Endothelial cell of umbilical vein (primary cell): Measurements from ENCODE around the gene SLMAP. TPM values are rescaled to one million over a fixed set of nuclear protein-coding genes. Genes with fewer than 3 reads are reported as not detected.

Source experiments
- BruUV-seq: library from RNA; stranded (reverse); fragments of 400-500 nt; replicated peaks from 2 replicates; lab custom pipeline; 2021; lab: Mats Ljungman, UMichigan
- CTCF ChIA-PET: fragments of 300-600, 350-600 bp; sonication (Branson Sonifier 250); formaldehyde crosslinking; loops from one replicate; lab custom pipeline; 2021; ENCODE audit warnings: antibody characterized with exemption, inconsistent platforms; lab: Charles Lee
- POLR2A ChIA-PET: fragments of 300-600, 350-600 bp; sonication (Branson Sonifier 250); formaldehyde crosslinking; loops from one replicate; lab custom pipeline; 2021; ENCODE audit warnings: antibody characterized with exemption, inconsistent platforms; lab: Charles Lee
- DNase-seq: peaks from one replicate; pipeline ENCODE4 v3.0.0-alpha.2; 2011; ENCODE audit warnings: low read depth, low spot score
- FAIRE-seq: peaks from 2 replicates; lab custom pipeline; 2011; peaks lifted over from hg19 to GRCh38; lab: Jason Lieb, UNC
- H2AFZ ChIP-seq: 2 replicates; pipeline ENCODE4 v1.6.0; 2012; ENCODE audit warnings: low read depth, low read length, control low read depth, inconsistent platforms
- H3K27ac ChIP-seq: 2 replicates; pipeline ENCODE4 v1.5.1; 2011; ENCODE audit warnings: low read depth, mild to moderate bottlenecking, control low read depth, low read length, moderate library complexity; ENCODE audit not compliant: insufficient read depth
- H3K27me3 ChIP-seq, 2 experiments: 2 replicates each; pipeline versions ENCODE4 v1.6.0 to v1.6.1; 2011; ENCODE audit warnings: low read length in 2 of 2, mixed read lengths in 1 of 2; ENCODE audit not compliant: control insufficient read depth in 2 of 2, insufficient read depth in 2 of 2
- H3K36me3 ChIP-seq, 2 experiments: 2 replicates in 1 of 2; 3 replicates in 1 of 2; pipeline ENCODE4 v1.5.1; 2011; ENCODE audit warnings: low read length in 2 of 2, mild to moderate bottlenecking in 1 of 2, moderate library complexity in 1 of 2; ENCODE audit not compliant: control insufficient read depth in 2 of 2, insufficient read depth in 2 of 2; ENCODE audit errors: extremely low read depth in 1 of 2
- H3K4me1 ChIP-seq: 3 replicates; pipeline ENCODE4 v1.5.1; 2011; ENCODE audit warnings: mild to moderate bottlenecking, low read length; ENCODE audit not compliant: control insufficient read depth, insufficient read depth; ENCODE audit errors: extremely low read depth
- H3K4me2 ChIP-seq: 2 replicates; pipeline ENCODE4 v1.6.1; 2011; ENCODE audit warnings: low read length, control low read depth, mixed read lengths; ENCODE audit not compliant: insufficient read depth
- H3K4me3 ChIP-seq, 3 experiments: fragments of 200-600 bp in 1 of 3; sonication (generic), shearing (Covaris generic) in 1 of 3; replicated peaks in 1 of 3; 2 replicates each; pipeline ENCODE4 v1.5.1; 2011 to 2016; ENCODE audit warnings: control low read depth in 3 of 3, low read length in 3 of 3, mild to moderate bottlenecking in 2 of 3, inconsistent platforms in 1 of 3, low read depth in 1 of 3, moderate library complexity in 1 of 3; ENCODE audit not compliant: insufficient read depth in 1 of 3
- H3K79me2 ChIP-seq: 2 replicates; pipeline ENCODE4 v1.6.0; 2012; ENCODE audit warnings: low read length, inconsistent platforms; ENCODE audit not compliant: control insufficient read depth, insufficient read depth
- H3K9ac ChIP-seq: replicated peaks from 2 replicates; pipeline ENCODE3; 2011; ENCODE audit warnings: low read length, control low read depth; ENCODE audit not compliant: insufficient read depth; ENCODE audit errors: extremely low read depth
- H3K9me1 ChIP-seq: replicated peaks from 3 replicates; pipeline ENCODE4 v1.6.0; 2011; ENCODE audit warnings: mild to moderate bottlenecking, low read length; ENCODE audit not compliant: control insufficient read depth, insufficient read depth; ENCODE audit errors: extremely low read depth
- H3K9me3 ChIP-seq: replicated peaks from 2 replicates; pipeline ENCODE4 v1.5.1; 2012; ENCODE audit warnings: low read length, inconsistent platforms; ENCODE audit not compliant: control insufficient read depth, insufficient read depth
- H4K20me1 ChIP-seq: replicated peaks from 2 replicates; pipeline ENCODE3; 2011; ENCODE audit warnings: mild to moderate bottlenecking, low read length; ENCODE audit not compliant: control insufficient read depth, insufficient read depth; ENCODE audit errors: extremely low read depth
- EZH2 ChIP-seq: IDR thresholded peaks from 2 replicates; pipeline ENCODE4 v1.6.1; 2012; ENCODE audit warnings: borderline replicate concordance, low read depth, mild to moderate bottlenecking, moderate library complexity, low read length, inconsistent platforms; ENCODE audit not compliant: severe bottlenecking
- FOS ChIP-seq: IDR thresholded peaks from 2 replicates; pipeline ENCODE4 v1.6.1; 2011; ENCODE audit warnings: mild to moderate bottlenecking, low read length, moderate library complexity, borderline replicate concordance; ENCODE audit not compliant: insufficient read depth
- GATA2 ChIP-seq: IDR thresholded peaks from 2 replicates; pipeline ENCODE4 v1.7.0; 2011; ENCODE audit warnings: low read depth, mild to moderate bottlenecking, moderate library complexity, mixed read lengths, low read length; ENCODE audit not compliant: insufficient read length, insufficient read depth
- JUN ChIP-seq: IDR thresholded peaks from 2 replicates; pipeline ENCODE4 v1.6.1; 2011; ENCODE audit warnings: borderline replicate concordance, low read depth; ENCODE audit not compliant: insufficient read length, insufficient read depth
- MYC ChIP-seq: IDR thresholded peaks from one replicate; pipeline ENCODE4 v1.6.1; 2011; ENCODE audit warnings: mild to moderate bottlenecking, low read depth, low read length
- POLR2A ChIP-seq: IDR thresholded peaks from 2 replicates; pipeline ENCODE4 v1.6.1; 2012; ENCODE audit warnings: low read depth, mild to moderate bottlenecking, control low read depth, low read length
- POLR2AphosphoS5 ChIP-seq: IDR thresholded peaks from 2 replicates; pipeline ENCODE4 v1.6.1; 2012; ENCODE audit warnings: low read depth, mild to moderate bottlenecking, control low read depth, low read length, moderate library complexity; ENCODE audit not compliant: insufficient read depth
- dilution Hi-C: fragments of 300-500 bp; cut with MboI; formaldehyde crosslinking; loops from one replicate; pipeline ENCODE4 v1.15.0; 2019; ENCODE audit warnings: low sequenced_read_pairs; ENCODE audit not compliant: extremely low pct_ligation_motif_present
- intact Hi-C: fragments of 100-400 bp; cut with micrococcal nuclease; formaldehyde crosslinking; loops from one replicate; pipeline ENCODE4 v1.10.0; 2022
- polyA plus RNA-seq, 4 experiments: library from polyadenylated mRNA; depleted of rRNA in 3 of 4; stranded (reverse) in 3 of 4; unstranded in 1 of 4; fragments of >200 nt; gene quantifications; 2 replicates each; pipeline versions ENCODE4 v1.2.1 to v1.2.3, GENCODE V29; 2011 to 2012; ENCODE audit warnings: missing spikeins in 1 of 4
- total RNA-seq: library from RNA; stranded (reverse); gene quantifications from 2 replicates; pipeline ENCODE4 v1.2.3, GENCODE V29; 2021
- TF ChIP-seq, protein P1 (sequence below): IDR thresholded peaks from 2 replicates; pipeline ENCODE4 v1.6.1; 2011; ENCODE audit not compliant: insufficient read depth, insufficient read length
- TF ChIP-seq, protein P2 (sequence below), 2 donors: IDR thresholded peaks; 1 replicate in 1 of 2; 2 replicates in 1 of 2; pipeline ENCODE4 v1.5.1; 2011; ENCODE audit warnings: low read length in 2 of 2, mild to moderate bottlenecking in 2 of 2, moderate library complexity in 2 of 2, control low read depth in 1 of 2, inconsistent platforms in 1 of 2, low read depth in 1 of 2; ENCODE audit not compliant: insufficient read depth in 1 of 2; ENCODE audit errors: extremely low read depth in 1 of 2

SLMAP gene
- total and polyA plus RNA-seq, 2 donors (not counting 3 experiments of a cell fraction or from before 2014, with no cell fraction given), result 9.8 to 54.7 TPM

DNA sequence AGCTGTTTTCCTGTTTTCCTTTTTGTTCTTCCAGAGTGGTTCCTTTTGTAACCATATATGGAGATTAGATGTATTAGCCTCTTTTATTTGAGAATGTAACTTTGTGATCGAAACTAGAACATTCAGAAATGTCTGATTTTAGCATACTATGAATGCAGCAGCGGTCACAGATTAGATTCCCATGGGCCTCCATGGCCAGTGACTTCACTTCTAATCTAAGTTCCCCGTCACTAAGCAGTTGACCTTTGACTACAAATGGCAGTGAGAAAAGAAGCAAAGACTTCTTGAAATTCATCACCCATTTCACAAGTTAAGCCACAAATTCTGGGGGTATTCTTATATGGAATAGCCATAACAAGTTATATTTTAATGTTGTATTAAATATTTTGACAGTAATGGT, 137.6 kb downstream of the SLMAP start:
- Histone ChIP-seq H3K27me3 (no peaks in the 10 kb centered on the region), H2AFZ (no peak overlapping the region), H3K9me1 (no peaks in the 10 kb centered on the region), H4K20me1 (no peaks in the 10 kb centered on the region), H3K4me3 (no peak overlapping the region), H3K4me1 (no peaks in the 10 kb centered on the region), H3K27ac (no peak overlapping the region), H3K79me2 (no peaks in the 10 kb centered on the region), H3K36me3 (peaks cover 0 to 3% of the 10 kb centered on the region in 2 experiments), H3K4me2 (no peak overlapping the region), H3K9ac (no peak overlapping the region), H3K9me3 (no peaks in the 10 kb centered on the region)
- dilution Hi-C loops (no loop called here), intact Hi-C loops (no loop called here)
- FAIRE-seq (no peak), DNase-seq (no peak)
- no TSS peak for BruUV-seq
- CTCF ChIA-PET, result interaction anchor here (0.6 kb wide), 1 partner anchor 11 kb away, joined by 3 read pairs; no protein-coding TSS in a partner anchor
- TF ChIP-seq, protein P1, sequence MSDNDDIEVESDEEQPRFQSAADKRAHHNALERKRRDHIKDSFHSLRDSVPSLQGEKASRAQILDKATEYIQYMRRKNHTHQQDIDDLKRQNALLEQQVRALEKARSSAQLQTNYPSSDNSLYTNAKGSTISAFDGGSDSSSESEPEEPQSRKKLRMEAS, result no peak
- no peak for TF ChIP-seq MYC
- no peak for TF ChIP-seq GATA2
- no peak for TF ChIP-seq JUN
- TF ChIP-seq, protein P2, sequence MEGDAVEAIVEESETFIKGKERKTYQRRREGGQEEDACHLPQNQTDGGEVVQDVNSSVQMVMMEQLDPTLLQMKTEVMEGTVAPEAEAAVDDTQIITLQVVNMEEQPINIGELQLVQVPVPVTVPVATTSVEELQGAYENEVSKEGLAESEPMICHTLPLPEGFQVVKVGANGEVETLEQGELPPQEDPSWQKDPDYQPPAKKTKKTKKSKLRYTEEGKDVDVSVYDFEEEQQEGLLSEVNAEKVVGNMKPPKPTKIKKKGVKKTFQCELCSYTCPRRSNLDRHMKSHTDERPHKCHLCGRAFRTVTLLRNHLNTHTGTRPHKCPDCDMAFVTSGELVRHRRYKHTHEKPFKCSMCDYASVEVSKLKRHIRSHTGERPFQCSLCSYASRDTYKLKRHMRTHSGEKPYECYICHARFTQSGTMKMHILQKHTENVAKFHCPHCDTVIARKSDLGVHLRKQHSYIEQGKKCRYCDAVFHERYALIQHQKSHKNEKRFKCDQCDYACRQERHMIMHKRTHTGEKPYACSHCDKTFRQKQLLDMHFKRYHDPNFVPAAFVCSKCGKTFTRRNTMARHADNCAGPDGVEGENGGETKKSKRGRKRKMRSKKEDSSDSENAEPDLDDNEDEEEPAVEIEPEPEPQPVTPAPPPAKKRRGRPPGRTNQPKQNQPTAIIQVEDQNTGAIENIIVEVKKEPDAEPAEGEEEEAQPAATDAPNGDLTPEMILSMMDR (IDR thresholded peaks at IDR 0.05; ENCODE audit: extremely low read depth in 1 of 2, insufficient read depth in 1 of 2, low read depth in 1 of 2, low read length in 2 of 2), result no peak
- no peak for TF ChIP-seq EZH2
- no peak for TF ChIP-seq POLR2AphosphoS5
- TF ChIP-seq POLR2A, result no peak
- TF ChIP-seq FOS, result no peak
- POLR2A ChIA-PET, result no interaction called here
